A549 (cell line): ENCODE results near the gene PPP6R3. TPM values are rescaled to one million over a fixed set of nuclear protein-coding genes. Genes with fewer than 3 reads are reported as not detected.

Experiments used
- ATAC-seq, 2 experiments: fragments of 200-7000 bp in 1 of 2; fragments of >200 bp in 1 of 2; cut with Nextera tagmentation in 1 of 2; cut with Tn5 transposase in 1 of 2; 3 replicates each; pipeline versions ENCODE4 v1.8.0 to v1.9.1; 2018 to 2020; ENCODE audit warnings: mild to moderate bottlenecking in 1 of 2, moderate library complexity in 1 of 2
- CTCF ChIA-PET: fragments of 300-600 bp; sonication (Branson Sonifier 250); formaldehyde crosslinking; extraction: SDS; loops from one replicate; lab custom pipeline; 2021; ENCODE audit warnings: antibody characterized with exemption, inconsistent platforms; lab: Yijun Ruan, JAX
- POLR2A ChIA-PET: fragments of 350-600 bp; formaldehyde crosslinking; extraction: SDS; loops from one replicate; lab custom pipeline; 2021; ENCODE audit warnings: antibody characterized with exemption, inconsistent platforms; lab: Yijun Ruan, JAX
- DNase-seq, 2 experiments: peaks; one replicate each; pipeline versions ENCODE4 v3.0.0 to v3.0.0-alpha.2; 2011 to 2016; ENCODE audit warnings: low read depth in 1 of 2, low spot score in 1 of 2
- FAIRE-seq: peaks from 2 replicates; lab custom pipeline; 2011; peaks lifted over from hg19 to GRCh38; lab: Jason Lieb, UNC
- H3K27ac ChIP-seq, 2 experiments: fragments of >200 bp; sonication (Bioruptor Twin); formaldehyde crosslinking; 3 replicates each; pipeline ENCODE4 v1.5.1; 2016 to 2017
- H3K4me1 ChIP-seq: fragments of >200 bp; sonication (Bioruptor Twin); formaldehyde crosslinking; 3 replicates; pipeline ENCODE4 v1.6.1; 2016
- H3K4me2 ChIP-seq: fragments of >200 bp; sonication (Bioruptor Twin); formaldehyde crosslinking; 3 replicates; pipeline ENCODE4 v1.6.1; 2016
- H3K4me3 ChIP-seq: fragments of >200 bp; sonication (Bioruptor Twin); formaldehyde crosslinking; 3 replicates; pipeline ENCODE4 v1.5.1; 2016
- H3K9me3 ChIP-seq: fragments of >200 bp; sonication (Bioruptor Twin); formaldehyde crosslinking; 3 replicates; pipeline ENCODE4 v1.6.1; 2016
- CBX2 ChIP-seq: fragments of 200-600 bp; sonication (generic); IDR thresholded peaks from 2 replicates; pipeline ENCODE4 v1.6.1; 2016; ENCODE audit warnings: low read depth, mild to moderate bottlenecking, borderline replicate concordance
- CHD2 ChIP-seq: fragments of 150-350 bp; IDR thresholded peaks from 2 replicates; pipeline ENCODE4 v1.6.1; 2014; ENCODE audit warnings: low read length; ENCODE audit not compliant: partially characterized antibody
- CHD4 ChIP-seq: fragments of 200-600 bp; sonication (generic); IDR thresholded peaks from 2 replicates; pipeline ENCODE4 v1.6.1; 2016; ENCODE audit warnings: antibody characterized with exemption, mild to moderate bottlenecking, borderline replicate concordance
- E2F6 ChIP-seq: IDR thresholded peaks from 2 replicates; pipeline ENCODE4 v1.6.1; 2012; ENCODE audit warnings: low read depth, borderline replicate concordance
- EHMT2 ChIP-seq: fragments of 200-600 bp; sonication (generic); IDR thresholded peaks from 2 replicates; pipeline ENCODE4 v1.6.1; 2016; ENCODE audit warnings: antibody characterized with exemption, low read depth, mild to moderate bottlenecking, moderate library complexity
- FOXS1 ChIP-seq: fragments of 250-450 bp; sonication (Bioruptor Pico); IDR thresholded peaks from 2 replicates; pipeline ENCODE4 v1.5.0; 2020; ENCODE audit warnings: mild to moderate bottlenecking, moderate library complexity
- GATA3 ChIP-seq: IDR thresholded peaks from 2 replicates; pipeline ENCODE4 v1.6.1; 2012; ENCODE audit warnings: borderline replicate concordance
- HES2 ChIP-seq: fragments of >200 bp; sonication (Bioruptor Twin); formaldehyde crosslinking; IDR thresholded peaks from 2 replicates; pipeline ENCODE4 v1.6.1; 2016
- HMGXB4 ChIP-seq: fragments of 250-450 bp; sonication (Bioruptor Pico); IDR thresholded peaks from 2 replicates; pipeline ENCODE4 v1.5.0; 2021; ENCODE audit warnings: mild to moderate bottlenecking, moderate library complexity, borderline replicate concordance
- HOXA7 ChIP-seq: fragments of 250-450 bp; sonication (Bioruptor Pico); IDR thresholded peaks from 2 replicates; pipeline ENCODE4 v1.5.0; 2020; ENCODE audit warnings: mild to moderate bottlenecking, moderate library complexity
- HOXB5 ChIP-seq: fragments of 250-450 bp; sonication (Bioruptor Pico); IDR thresholded peaks from 2 replicates; pipeline ENCODE4 v1.5.0; 2020; ENCODE audit warnings: mild to moderate bottlenecking, moderate library complexity
- MAX ChIP-seq: IDR thresholded peaks from 2 replicates; pipeline ENCODE4 v1.6.1; 2012
- NFE2L2 ChIP-seq: fragments of 150-350 bp; conservative IDR thresholded peaks from 2 replicates; pipeline ENCODE4 v1.6.1; 2014; ENCODE audit warnings: low read length
- NPAS2 ChIP-seq: fragments of 250-450 bp; sonication (Bioruptor Pico); IDR thresholded peaks from 2 replicates; pipeline ENCODE4 v1.8.0; 2022; ENCODE audit warnings: mild to moderate bottlenecking, moderate library complexity, borderline replicate concordance
- PBX3 ChIP-seq: IDR thresholded peaks from 2 replicates; pipeline ENCODE4 v1.6.1; 2012
- PHF8 ChIP-seq: fragments of 200-600 bp; sonication (generic); IDR thresholded peaks from 2 replicates; pipeline ENCODE4 v1.6.1; 2016; ENCODE audit warnings: low read depth, mild to moderate bottlenecking, antibody characterized with exemption, moderate library complexity, borderline replicate concordance
- POLR2A ChIP-seq: IDR thresholded peaks from 2 replicates; pipeline ENCODE4 v1.6.1; 2012; ENCODE audit warnings: mild to moderate bottlenecking, low read length
- POLR2AphosphoS2 ChIP-seq: conservative IDR thresholded peaks from 2 replicates; pipeline ENCODE4 v1.6.1; 2012; ENCODE audit warnings: low read length, improper control_type of control experiment, inconsistent platforms
- RCOR1 ChIP-seq: fragments of 150-350 bp; IDR thresholded peaks from 2 replicates; pipeline ENCODE4 v1.6.1; 2014; ENCODE audit warnings: antibody characterized with exemption, low read length, low read depth
- RNF2 ChIP-seq: fragments of 200-600 bp; sonication (generic); IDR thresholded peaks from 2 replicates; pipeline ENCODE4 v1.6.1; 2016; ENCODE audit warnings: low read depth, mild to moderate bottlenecking, antibody characterized with exemption, moderate library complexity, borderline replicate concordance
- SREBF2 ChIP-seq: fragments of 450-650 bp; IDR thresholded peaks from 2 replicates; pipeline ENCODE4 v1.6.1; 2014; ENCODE audit warnings: mild to moderate bottlenecking, moderate library complexity
- TFCP2L1 ChIP-seq: fragments of 250-450 bp; sonication (Bioruptor Pico); IDR thresholded peaks from 2 replicates; pipeline ENCODE4 v1.5.0; 2021; ENCODE audit warnings: mild to moderate bottlenecking
- ZFP36 ChIP-seq: fragments of 450-650 bp; IDR thresholded peaks from 2 replicates; pipeline ENCODE4 v1.6.1; 2014; ENCODE audit warnings: borderline replicate concordance; ENCODE audit not compliant: partially characterized antibody
- ZNF302 ChIP-seq: fragments of 250-450 bp; sonication (Bioruptor Pico); IDR thresholded peaks from 2 replicates; pipeline ENCODE4 v1.9.0; 2021; ENCODE audit warnings: inconsistent platforms, mild to moderate bottlenecking, moderate library complexity
- WGBS: methylation state at CpG from one replicate; pipeline ENCODE4 v1.1.6; 2017; ENCODE audit errors: missing lambda C conversion rate; 5-methylcytosine and 5-hydroxymethylcytosine counted together
- polyA plus RNA-seq, 4 experiments: library from polyadenylated mRNA; depleted of rRNA in 3 of 4; stranded (reverse); fragments of >200 nt; fragmentation: RNase III in 1 of 4; extraction: RNeasy Plus Mini Kit Qiagen cat#74134 plus additional on column Dnase treatment in 1 of 4; gene quantifications; 2 replicates in 3 of 4; 3 replicates in 1 of 4; pipeline ENCODE4 v1.2.3, GENCODE V29; 2011 to 2017

PPP6R3 gene
- polyA plus RNA-seq, 2 of the 4 experiments (the other 2 are of a cell fraction), result 69.7 to 114 TPM

GRCh38 chr11:68412593-68413475 lies 47.7 kb upstream of the PPP6R3 start:
- ChIA-PET POLR2A (no interaction called here), CTCF (interaction anchor here (0.9 to 3.6 kb wide), 4 partner anchors 11 to 161 kb away, joined by 3 to 15 read pairs (median 6); no protein-coding TSS in a partner anchor)
- WGBS, result 94% methylated on average over 24 of the region's 24 CpGs
- TF ChIP-seq E2F6, result no peak
- TF ChIP-seq NPAS2, result no peak
- no peak for TF ChIP-seq POLR2AphosphoS2
- no peak for TF ChIP-seq PHF8
- no peak for TF ChIP-seq HMGXB4 (CRISPR knock-in tag)
- TF ChIP-seq CBX2, result no peak
- no peak for TF ChIP-seq MAX
- no peak for TF ChIP-seq RNF2
- no peak for TF ChIP-seq EHMT2
- Histone ChIP-seq H3K9me3 (no peaks in the 10 kb centered on the region), H3K4me1 (no peaks in the 10 kb centered on the region), H3K27ac (no peak overlapping the region), H3K4me2 (no peak overlapping the region), H3K4me3 (no peak overlapping the region)
- ATAC-seq (no peak), FAIRE-seq (no peak), DNase-seq (no peak)

GRCh38 chr11:68413591-68413999 lies 47.0 kb upstream of the PPP6R3 start:
- ChIA-PET CTCF (interaction anchor here (0.9 kb wide), 1 partner anchor 33 kb away, joined by 3 read pairs; no protein-coding TSS in a partner anchor), POLR2A (no interaction called here)
- H3K4me1 ChIP-seq, result no peaks in the 10 kb centered on the region
- 97% methylated on average over 24 of the region's 27 CpGs for WGBS
- H3K4me3 ChIP-seq, result no peak overlapping the region
- H3K9me3 ChIP-seq, result no peaks in the 10 kb centered on the region
- H3K27ac ChIP-seq, result no peak overlapping the region
- TF ChIP-seq ZNF302 (CRISPR knock-in tag), result no peak
- no peak for TF ChIP-seq CHD2
- TF ChIP-seq SREBF2, result no peak
- no peak for TF ChIP-seq TFCP2L1
- no peak overlapping the region for H3K4me2 ChIP-seq
- DNase-seq (no peak), ATAC-seq (no peak), FAIRE-seq (no peak)

GRCh38 chr11:68414496-68415221 lies 45.9 kb upstream of the PPP6R3 start:
- CTCF ChIA-PET, result interaction anchor here (0.6 to 0.9 kb wide), 2 partner anchors 16 to 555 kb away, joined by 3 read pairs; no protein-coding TSS in a partner anchor
- no peak for ATAC-seq
- H3K4me1 ChIP-seq, result no peaks in the 10 kb centered on the region
- TF ChIP-seq POLR2A, result no peak
- TF ChIP-seq MAX, result no peak
- no peak for TF ChIP-seq TFCP2L1
- no peak for TF ChIP-seq PBX3
- no peak for TF ChIP-seq HOXA7 (CRISPR knock-in tag)
- no peak for TF ChIP-seq NFE2L2
- TF ChIP-seq GATA3, result no peak
- TF ChIP-seq HES2, result no peak
- TF ChIP-seq FOXS1 (CRISPR knock-in tag), result no peak
- no peak for TF ChIP-seq CHD4
- TF ChIP-seq RCOR1, result no peak
- no peak for TF ChIP-seq ZFP36
- TF ChIP-seq HOXB5, result no peak
- H3K9me3 ChIP-seq, result no peaks in the 10 kb centered on the region
- POLR2A ChIA-PET, result no interaction called here
- FAIRE-seq, result no peak
- no peak overlapping the region for H3K4me2 ChIP-seq
- WGBS, result 89% methylated on average over 13 of the region's 19 CpGs
- no peak overlapping the region for H3K27ac ChIP-seq
- DNase-seq, result no peak
- no peak overlapping the region for H3K4me3 ChIP-seq
